Left colon (tissue), 2 donors: ENCODE data around the gene MGP. TPM values are rescaled to one million over a fixed set of nuclear protein-coding genes. Genes with fewer than 3 reads are reported as not detected.

ENCODE experiments used
- ATAC-seq: fragments of 200-7000 bp; cut with Tn5 transposase; one replicate; pipeline ENCODE4 v1.9.1; 2020; ENCODE audit warnings: mild to moderate bottlenecking, moderate library complexity
- DNase-seq, 2 donors: peaks; one replicate each; pipeline ENCODE4 v3.0.0-alpha.2; 2020
- intact Hi-C, 2 donors: fragments of 100-400 bp; cut with DNase I in 1 of 2; cut with micrococcal nuclease in 1 of 2; formaldehyde crosslinking; loops; one replicate each; pipeline versions ENCODE4 v1.11.2 to v1.14.0; 2022; cut with DNase I, micrococcal nuclease
- total RNA-seq, 2 donors: library from RNA; stranded (reverse); fragmentation: NEBNext Ultra II Directional; extraction: Animal tissue kit (Norgen Biotek cat#: 25700); gene quantifications; one replicate each; pipeline ENCODE4 v1.2.1, GENCODE V29; 2021
- donor health status: DM: no; HTN: no; CAD: no.
- donor health status: DM: yes; HTN: yes; CAD: no.

MGP gene
- total RNA-seq, 2 donors from 2014 or later: 77.0 to 248 TPM

- DNase-seq (no peak), ATAC-seq (no peak)
- intact Hi-C loops: no loop called here
These were observed 19.8 kb upstream of the MGP start for GRCh38 chr12:14905269-14906004.

DNA sequence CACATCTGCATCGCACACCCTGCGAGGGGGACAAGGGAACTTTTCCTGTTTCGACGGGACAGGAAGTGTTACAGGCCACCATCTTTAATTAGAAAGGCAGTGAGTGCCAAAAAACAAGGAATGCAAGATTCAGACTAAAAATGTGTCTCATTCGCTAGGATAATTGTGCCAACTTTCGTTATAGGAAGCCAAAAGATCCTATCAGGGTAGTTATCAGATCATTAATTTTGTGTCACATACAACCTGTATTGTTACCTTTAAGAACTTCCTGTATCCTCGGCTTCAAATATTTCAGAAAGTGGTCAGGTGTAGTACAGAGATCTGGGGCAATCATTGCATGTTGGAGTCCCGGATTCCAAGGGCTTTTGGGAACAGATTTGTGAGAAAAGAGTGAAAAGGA is 19.2 kb upstream of the MGP start:
- DNase-seq (no peak), ATAC-seq (no peak)
- intact Hi-C loops: no loop called here

GRCh38 chr12:14903386-14904098 is 17.9 kb upstream of the MGP start:
- DNase-seq (no peak), ATAC-seq (no peak)
- intact Hi-C loops: no loop called here

- intact Hi-C loops: no loop called here
- DNase-seq: no peak
- ATAC-seq: no peak
These were observed 16.8 kb upstream of the MGP start for GRCh38 chr12:14902465-14902864.

- ATAC-seq: no peak
- intact Hi-C loops: no loop called here
- no peak for DNase-seq
These were observed 15.5 kb upstream of the MGP start for GRCh38 chr12:14901228-14901562.

- no peak for ATAC-seq
- no peak for DNase-seq
- intact Hi-C loops: no loop called here
These were observed 15.0 kb upstream of the MGP start for GRCh38 chr12:14900521-14901227.

- ATAC-seq (no peak), DNase-seq (no peak)
- intact Hi-C loops: no loop called here
These were observed 11.0 kb upstream of the MGP start for GRCh38 chr12:14896521-14897169.

DNA sequence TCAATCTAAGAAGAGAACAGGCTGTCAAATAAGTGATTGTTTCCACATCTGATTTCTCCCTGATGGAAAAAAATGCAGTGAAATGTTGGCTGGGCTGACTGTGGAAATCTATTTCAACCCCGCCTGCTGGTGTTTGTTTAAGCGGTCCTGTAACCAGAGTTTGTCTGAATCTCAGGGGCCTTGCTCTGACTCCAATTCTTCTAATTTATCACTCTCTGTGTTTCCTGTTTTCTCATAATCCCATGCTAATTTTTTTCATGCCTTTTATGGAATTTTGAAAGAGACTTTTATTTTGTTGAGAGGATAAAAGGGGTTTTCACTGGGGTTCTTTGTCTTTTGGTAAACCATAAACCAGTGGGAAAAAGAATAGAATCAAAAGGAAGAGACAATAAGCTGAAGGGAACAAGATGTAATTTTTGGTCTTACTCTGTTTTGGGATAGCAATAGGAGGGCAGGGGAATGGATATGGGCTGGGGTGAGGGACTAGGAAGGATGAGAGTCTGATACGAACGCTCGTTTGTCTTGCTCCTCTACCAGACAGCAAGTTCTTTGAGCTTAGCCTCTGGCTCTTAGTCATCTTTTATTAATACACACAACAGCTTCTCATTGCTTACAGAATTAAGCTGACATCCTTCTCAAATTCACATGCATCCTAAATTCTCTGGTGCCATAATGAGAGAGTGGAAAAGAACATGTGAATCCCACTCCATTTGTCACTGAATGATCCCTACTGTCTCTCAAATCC is 8.0 kb upstream of the MGP start:
- intact Hi-C loops: no loop called here
- no peak for ATAC-seq
- DNase-seq: no peak

- intact Hi-C loops: no loop called here
- no peak for ATAC-seq
- no peak for DNase-seq
These were observed 7.3 kb upstream of the MGP start for GRCh38 chr12:14892726-14893505.

DNA sequence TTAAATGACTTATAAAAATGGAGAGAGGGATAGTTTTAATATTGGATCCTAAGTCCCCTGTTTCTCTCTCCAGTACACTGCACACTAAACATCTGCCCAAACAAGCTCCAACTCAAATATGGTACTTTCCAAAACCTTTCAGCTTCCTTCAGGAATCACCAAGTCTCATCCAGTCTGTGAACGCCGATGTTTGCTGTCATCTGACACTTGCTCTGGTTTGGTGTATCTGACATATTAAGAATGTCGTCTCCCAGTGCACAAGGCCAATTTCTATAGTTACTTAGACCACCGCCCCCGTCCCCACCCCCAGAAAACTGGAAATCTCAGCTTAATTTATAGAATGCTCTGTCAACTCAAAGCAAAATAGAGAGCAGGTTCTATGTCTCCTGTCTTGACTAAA is 5.0 kb upstream of the MGP start:
- intact Hi-C loops: no loop called here
- ATAC-seq (no peak), DNase-seq (no peak)

DNA sequence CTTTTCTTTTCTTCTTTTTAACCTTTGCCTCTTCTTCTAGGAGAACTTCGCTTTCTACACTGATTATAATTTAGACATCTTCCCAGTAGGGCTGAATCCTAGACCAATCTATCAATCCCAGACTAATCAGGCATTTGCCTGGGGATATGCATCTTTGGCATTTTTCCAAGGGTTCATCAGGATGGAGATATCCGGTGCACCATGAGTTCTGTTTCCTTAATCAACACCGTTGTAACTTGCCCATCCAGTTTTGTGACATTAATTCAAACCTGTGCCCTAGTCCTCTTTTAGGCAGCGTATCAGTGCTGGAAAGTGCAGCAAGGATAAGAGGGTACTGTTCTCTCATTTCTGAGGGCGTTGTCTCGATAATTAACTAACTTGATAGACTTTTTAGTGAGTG is 617 bp upstream of the MGP start:
- no peak for ATAC-seq
- DNase-seq: no peak
- intact Hi-C loops: no loop called here

DNA sequence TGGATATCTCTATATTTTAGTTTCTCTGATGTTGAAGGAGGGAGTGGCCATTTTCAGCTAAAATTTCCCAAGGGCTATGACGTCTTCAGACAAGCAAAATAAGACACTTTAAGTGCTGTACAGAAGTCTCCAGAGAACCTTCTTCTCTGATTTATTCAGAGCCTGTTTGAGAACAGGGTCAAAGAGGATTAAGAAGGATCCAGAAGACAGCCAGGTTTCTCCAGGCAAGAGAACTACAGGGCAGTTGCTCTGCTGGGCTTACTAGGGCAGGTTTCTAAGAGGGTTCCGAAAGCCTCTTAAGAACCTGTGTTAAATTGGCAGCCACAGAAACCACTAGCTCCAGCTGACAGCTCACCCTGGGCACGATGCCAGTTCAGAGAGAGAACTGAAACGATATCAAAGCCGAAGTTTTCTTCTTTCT is 1.2 kb downstream of the MGP start:
- ATAC-seq (peak; percentile 37), DNase-seq (peak; percentile 76 to 77)
- intact Hi-C loops: no loop called here

DNA sequence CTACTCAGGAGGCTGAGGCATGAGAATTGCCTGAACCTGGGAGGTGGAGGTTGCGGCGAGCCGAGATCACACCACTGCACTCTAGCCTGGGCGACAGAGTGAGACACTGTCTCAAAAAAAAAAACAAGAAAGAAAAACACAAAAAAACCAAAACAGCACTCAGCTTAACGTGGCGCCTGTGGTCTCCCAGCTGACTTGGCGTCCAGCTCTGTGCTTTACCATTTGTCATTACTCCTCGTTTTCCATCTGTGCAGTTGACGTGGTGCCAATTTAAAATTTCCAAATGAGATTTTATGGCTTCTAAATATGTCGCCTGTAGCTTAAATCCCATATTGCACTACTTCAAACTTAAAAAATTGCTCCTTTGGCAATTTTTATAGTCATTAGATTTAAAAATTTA is 2.0 kb downstream of the MGP start:
- no peak for ATAC-seq
- no peak for DNase-seq
- intact Hi-C loops: no loop called here

DNA sequence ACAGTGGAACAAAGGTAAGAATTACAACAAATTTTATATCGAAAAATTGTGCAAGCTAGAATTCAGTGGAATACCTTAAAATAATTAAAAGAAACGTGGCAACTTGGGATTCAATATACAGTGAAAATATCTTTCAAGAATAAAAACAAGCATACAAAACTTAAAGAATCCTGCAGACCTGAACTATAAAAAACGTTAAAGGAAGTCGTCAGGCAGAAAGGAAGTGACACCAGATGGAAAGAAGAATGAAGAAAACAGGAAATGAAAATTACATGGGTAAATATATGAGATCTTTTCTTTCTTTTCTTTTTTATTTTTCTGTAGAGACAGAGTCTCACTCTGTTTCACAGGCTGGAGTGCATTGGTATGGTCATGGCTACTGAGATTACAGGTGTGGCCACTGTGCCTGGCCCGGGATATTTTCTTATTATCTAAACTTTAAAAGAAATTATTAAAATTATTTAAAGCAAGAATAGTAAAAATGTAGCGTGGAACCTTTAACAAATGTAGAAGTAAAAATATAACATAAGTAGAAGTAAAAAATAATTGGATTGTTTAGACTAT is 4.7 kb downstream of the MGP start:
- intact Hi-C loops: no loop called here
- ATAC-seq (no peak), DNase-seq (no peak)

DNA sequence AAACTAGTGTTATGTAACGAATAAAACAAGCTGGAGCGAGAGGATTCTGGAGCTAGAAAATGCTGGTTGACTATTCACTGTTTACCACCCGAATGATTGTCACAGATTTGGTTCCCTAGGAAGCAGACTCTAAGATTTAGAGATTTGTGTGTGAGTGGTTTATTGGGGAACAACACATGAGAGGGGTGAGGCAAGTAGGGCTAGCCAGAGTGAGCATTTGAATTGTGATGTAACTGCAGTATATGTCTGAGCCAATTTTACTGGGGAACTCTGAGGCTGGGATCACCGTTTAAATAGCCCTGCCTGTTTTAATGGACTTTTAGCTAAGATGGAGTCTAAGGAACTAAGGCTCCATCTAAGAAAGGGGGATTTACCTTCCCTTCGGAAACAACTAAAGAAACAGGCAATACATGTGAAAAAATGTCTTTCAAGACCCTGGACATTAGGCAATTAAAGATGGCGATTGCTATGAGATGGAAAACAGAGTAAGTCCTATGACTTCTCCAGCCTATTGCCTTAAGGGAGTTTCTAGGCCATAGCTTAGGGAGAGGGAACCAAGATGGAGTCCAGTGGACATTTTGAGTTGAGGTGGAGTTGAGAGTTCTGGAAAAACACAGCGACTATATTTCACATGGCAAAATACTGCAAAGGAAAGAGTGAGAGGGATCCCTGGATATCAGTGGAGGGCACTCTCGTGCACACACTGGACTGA is 6.3 kb downstream of the MGP start:
- no peak for ATAC-seq
- intact Hi-C loops: no loop called here

DNA sequence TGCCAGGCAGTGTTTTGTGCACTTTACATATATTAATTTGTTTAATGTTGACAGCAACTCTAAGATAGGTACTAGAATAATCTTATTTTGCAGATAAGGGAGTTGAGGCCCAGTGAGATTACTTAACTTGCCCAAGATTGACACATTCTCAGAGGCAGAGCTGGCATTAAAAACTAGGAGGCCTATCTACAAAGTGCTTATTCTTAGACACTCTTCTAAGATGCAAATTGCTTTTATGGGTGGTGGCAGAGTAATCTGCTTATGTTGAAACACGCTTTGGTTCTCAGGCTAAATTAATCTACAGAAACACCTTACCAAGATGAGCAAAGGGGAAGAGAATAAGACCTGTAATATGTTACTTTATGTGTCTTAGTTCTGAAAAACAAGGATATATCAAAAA is 7.2 kb downstream of the MGP start:
- no peak for ATAC-seq
- intact Hi-C loops: no loop called here
- no peak for DNase-seq

More for the DNA sequence above, 6.3 kb downstream of the MGP start:
- DNase-seq: no peak

GRCh38 chr12:14876833-14877232 is 8.8 kb downstream of the MGP start:
- DNase-seq (no peak), ATAC-seq (no peak)
- intact Hi-C loops: no loop called here
